Measurements from ENCODE around the gene TMEM54. TPM values are rescaled to one million over a fixed set of nuclear protein-coding genes. Genes with fewer than 3 reads are reported as not detected.
A peak's percentile ranks its signal among the peaks of the same experiment; 100 is the strongest.

Gene TMEM54
- total RNA-seq, 1 donor from 2014 or later = 21.1 TPM

DNA sequence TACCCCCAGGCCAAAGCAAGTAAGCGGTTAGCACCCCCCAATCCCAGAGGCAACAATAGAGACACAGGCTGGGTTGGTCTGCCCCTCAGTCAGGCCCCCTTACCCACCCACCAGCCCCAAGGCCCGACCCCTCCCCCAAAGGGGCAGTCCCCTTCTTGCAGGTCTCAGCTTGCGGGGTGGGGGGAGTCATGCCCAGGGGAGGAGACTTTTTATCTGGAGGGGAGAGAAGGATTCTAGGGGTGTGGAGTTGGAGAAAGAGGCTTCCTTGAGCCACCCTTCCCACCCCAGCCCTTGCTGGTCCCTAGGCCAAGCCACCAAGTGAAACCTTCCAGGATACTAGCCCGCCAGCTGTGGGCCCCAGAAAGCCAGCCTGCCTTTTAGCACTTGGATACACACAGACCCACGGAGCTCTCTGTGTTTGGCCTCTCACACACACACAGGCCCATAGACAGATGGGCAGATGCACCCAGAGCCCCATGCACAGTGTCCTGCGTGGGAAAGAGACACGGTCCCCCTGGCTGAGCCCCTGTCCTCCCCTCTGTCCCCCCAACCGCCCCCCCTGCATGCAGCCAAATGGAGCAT is 7.1 kb downstream of the TMEM54 start:
- Mint-ChIP-seq H3K9me3 (ENCODE audit: low read depth) (no peaks in the 10 kb centered on the region), H3K36me3 (ENCODE audit: low read depth) (no peaks in the 10 kb centered on the region), H3K4me3 (ENCODE audit: unreplicated experiment) (peak overlapping the region; percentile 69), H3K27me3 (ENCODE audit: low read depth) (peaks cover 24% of the 10 kb centered on the region), H3K4me1 (ENCODE audit: low read depth) (peaks cover 14% of the 10 kb centered on the region), H3K27ac (ENCODE audit: unreplicated experiment) (no peak overlapping the region)
- peak; percentile 52 for DNase-seq (ENCODE audit: low spot score)
- no peak for TF ChIP-seq CTCF (IDR thresholded peaks at IDR 0.05)

- H3K36me3 Mint-ChIP-seq (ENCODE audit: low read depth) = no peaks in the 10 kb centered on the region
- peaks cover 27% of the 10 kb centered on the region for H3K27me3 Mint-ChIP-seq (ENCODE audit: low read depth)
- no peaks in the 10 kb centered on the region for H3K9me3 Mint-ChIP-seq (ENCODE audit: low read depth)
- H3K27ac Mint-ChIP-seq (ENCODE audit: unreplicated experiment) = no peak overlapping the region
- DNase-seq (ENCODE audit: low spot score) = no peak
- H3K4me1 Mint-ChIP-seq (ENCODE audit: low read depth) = peaks cover 14% of the 10 kb centered on the region
- peak overlapping the region; percentile 69 for H3K4me3 Mint-ChIP-seq (ENCODE audit: unreplicated experiment)
- peak; percentile 74 for TF ChIP-seq CTCF (IDR thresholded peaks at IDR 0.05)
These were observed 7.8 kb downstream of the TMEM54 start for GRCh38 chr1:32893198-32894018.

DNA sequence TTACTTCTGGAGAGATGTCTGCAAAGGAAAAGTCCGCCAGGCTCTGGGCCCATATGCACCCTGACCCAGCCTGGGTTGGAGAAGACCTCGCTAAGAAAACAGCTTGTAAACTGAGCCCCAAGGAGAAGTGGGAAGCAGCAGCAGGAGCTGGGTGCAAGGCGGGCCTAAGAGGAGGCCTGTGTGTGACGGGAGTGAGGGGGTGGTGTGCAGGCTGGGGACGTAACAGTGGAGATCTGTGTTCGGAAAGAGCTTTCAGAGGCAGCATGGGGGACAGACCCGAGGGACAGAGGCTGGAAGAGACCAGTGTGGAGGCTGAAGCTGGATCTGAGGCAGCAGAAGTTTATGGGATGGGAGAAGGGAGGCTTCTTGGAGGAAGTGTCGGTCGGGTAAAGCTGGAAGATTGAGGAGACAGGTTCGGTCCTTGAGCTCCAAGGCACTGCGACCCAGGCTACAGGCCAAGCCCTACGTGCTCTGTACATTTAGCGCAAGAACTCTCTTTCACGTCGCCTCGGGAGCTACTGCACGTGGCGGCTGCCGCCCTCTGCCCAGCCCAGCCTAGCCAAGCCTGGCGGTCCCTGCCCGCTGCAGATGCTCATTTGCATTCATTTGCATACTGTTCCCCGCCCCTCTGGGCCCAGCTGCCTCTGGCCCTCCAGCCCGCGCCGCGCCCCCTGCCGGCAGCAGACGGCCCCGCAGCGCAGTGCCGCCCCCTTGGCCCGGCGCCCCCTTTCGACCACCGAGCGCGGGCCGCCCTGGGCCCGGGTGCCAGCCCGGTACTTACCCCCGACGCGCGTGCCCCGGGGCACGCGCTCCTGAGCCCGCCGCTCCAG is 8.6 kb downstream of the TMEM54 start:
- H3K27ac Mint-ChIP-seq (ENCODE audit: unreplicated experiment) = no peak overlapping the region
- no peak for DNase-seq (ENCODE audit: low spot score)

DNA sequence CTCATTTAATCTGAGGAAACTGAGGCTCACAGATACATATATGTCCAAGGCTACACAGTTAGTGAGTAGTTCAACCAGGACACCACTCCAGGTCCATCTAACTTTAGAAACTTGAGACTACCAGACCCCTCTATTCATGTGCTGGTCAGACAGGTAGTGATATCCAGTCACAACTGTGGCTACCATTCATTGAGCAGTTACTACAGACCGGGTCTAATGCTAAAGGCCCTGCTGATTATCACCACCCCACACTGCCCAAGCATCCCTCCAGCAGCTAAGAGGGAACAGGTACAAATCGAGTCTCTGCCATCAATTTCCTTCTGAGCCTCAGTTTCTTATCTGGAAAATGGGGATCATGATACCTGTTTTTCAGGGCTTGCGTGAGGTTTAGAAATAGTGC is 9.6 kb downstream of the TMEM54 start:
- TF ChIP-seq CTCF (IDR thresholded peaks at IDR 0.05) = no peak
- Mint-ChIP-seq H3K27ac (ENCODE audit: unreplicated experiment) (no peak overlapping the region), H3K4me1 (ENCODE audit: low read depth) (peaks cover 14% of the 10 kb centered on the region), H3K4me3 (ENCODE audit: unreplicated experiment) (peak overlapping the region; percentile 42), H3K9me3 (ENCODE audit: low read depth) (no peaks in the 10 kb centered on the region), H3K27me3 (ENCODE audit: low read depth) (peaks cover 35% of the 10 kb centered on the region), H3K36me3 (ENCODE audit: low read depth) (no peaks in the 10 kb centered on the region)
- no peak for DNase-seq (ENCODE audit: low spot score)

More for the DNA sequence above, 8.6 kb downstream of the TMEM54 start:
- H3K36me3 Mint-ChIP-seq (ENCODE audit: low read depth) = no peaks in the 10 kb centered on the region
- TF ChIP-seq CTCF (IDR thresholded peaks at IDR 0.05) = peak; percentile 83
- H3K9me3 Mint-ChIP-seq (ENCODE audit: low read depth) = no peaks in the 10 kb centered on the region
- H3K27me3 Mint-ChIP-seq (ENCODE audit: low read depth) = peaks cover 33% of the 10 kb centered on the region
- peaks cover 14% of the 10 kb centered on the region for H3K4me1 Mint-ChIP-seq (ENCODE audit: low read depth)
- H3K4me3 Mint-ChIP-seq (ENCODE audit: unreplicated experiment) = peak overlapping the region; percentile 69

GRCh38 chr1:32891241-32891570 is 10.0 kb downstream of the TMEM54 start:
- no peak for DNase-seq (ENCODE audit: low spot score)
- Mint-ChIP-seq H3K9me3 (ENCODE audit: low read depth) (no peaks in the 10 kb centered on the region), H3K36me3 (ENCODE audit: low read depth) (no peaks in the 10 kb centered on the region), H3K4me1 (ENCODE audit: low read depth) (peaks cover 14% of the 10 kb centered on the region), H3K27me3 (ENCODE audit: low read depth) (peaks cover 35% of the 10 kb centered on the region), H3K4me3 (ENCODE audit: unreplicated experiment) (no peak overlapping the region), H3K27ac (ENCODE audit: unreplicated experiment) (no peak overlapping the region)
- no peak for TF ChIP-seq CTCF (IDR thresholded peaks at IDR 0.05)
